ENCODE data around the gene RHPN2.

Gene RHPN2

DNA sequence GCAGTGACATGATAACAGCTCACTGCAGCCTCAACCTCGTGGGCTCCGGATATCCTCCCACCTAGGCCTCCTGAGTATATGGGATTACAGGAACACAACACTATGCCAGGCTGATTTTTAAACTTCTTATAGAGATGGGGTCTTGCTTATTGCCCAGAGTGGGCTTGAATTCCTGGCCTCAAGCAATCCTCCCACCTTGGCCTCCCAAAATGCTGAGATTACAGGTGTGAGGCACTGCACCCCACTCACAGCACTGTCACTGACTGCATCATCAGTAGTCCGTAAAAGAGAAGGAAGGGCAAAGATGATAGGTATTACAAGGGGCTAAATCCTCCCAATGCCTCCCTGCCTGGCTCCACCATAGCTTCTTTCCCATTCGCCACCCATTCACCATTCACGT is 4.1 kb downstream of the RHPN2 start:
- H3K27me3 ChIP-seq (ENCODE audit: insufficient read depth, low read depth) = no peaks in the 10 kb centered on the region
- TF ChIP-seq, protein P1, sequence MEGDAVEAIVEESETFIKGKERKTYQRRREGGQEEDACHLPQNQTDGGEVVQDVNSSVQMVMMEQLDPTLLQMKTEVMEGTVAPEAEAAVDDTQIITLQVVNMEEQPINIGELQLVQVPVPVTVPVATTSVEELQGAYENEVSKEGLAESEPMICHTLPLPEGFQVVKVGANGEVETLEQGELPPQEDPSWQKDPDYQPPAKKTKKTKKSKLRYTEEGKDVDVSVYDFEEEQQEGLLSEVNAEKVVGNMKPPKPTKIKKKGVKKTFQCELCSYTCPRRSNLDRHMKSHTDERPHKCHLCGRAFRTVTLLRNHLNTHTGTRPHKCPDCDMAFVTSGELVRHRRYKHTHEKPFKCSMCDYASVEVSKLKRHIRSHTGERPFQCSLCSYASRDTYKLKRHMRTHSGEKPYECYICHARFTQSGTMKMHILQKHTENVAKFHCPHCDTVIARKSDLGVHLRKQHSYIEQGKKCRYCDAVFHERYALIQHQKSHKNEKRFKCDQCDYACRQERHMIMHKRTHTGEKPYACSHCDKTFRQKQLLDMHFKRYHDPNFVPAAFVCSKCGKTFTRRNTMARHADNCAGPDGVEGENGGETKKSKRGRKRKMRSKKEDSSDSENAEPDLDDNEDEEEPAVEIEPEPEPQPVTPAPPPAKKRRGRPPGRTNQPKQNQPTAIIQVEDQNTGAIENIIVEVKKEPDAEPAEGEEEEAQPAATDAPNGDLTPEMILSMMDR (conservative IDR thresholded peaks at IDR 0.05; ENCODE audit: low read depth, low read length) = no peak
- no peak overlapping the region for H2AFZ ChIP-seq (ENCODE audit: low read depth)
- H3K36me3 ChIP-seq (ENCODE audit: insufficient read depth) = no peaks in the 10 kb centered on the region
- H3K9ac ChIP-seq = no peak overlapping the region
- no peaks in the 10 kb centered on the region for H4K20me1 ChIP-seq (ENCODE audit: insufficient read depth)
- no peak overlapping the region for H3K4me3 ChIP-seq (IDR thresholded peaks at IDR 0.05; ENCODE audit: insufficient read depth, low read depth, low read length)
- no peak overlapping the region for H3K4me2 ChIP-seq
- H3K4me1 ChIP-seq (ENCODE audit: low read depth, poor library complexity, severe bottlenecking) = peaks cover 12% of the 10 kb centered on the region
- H3K79me2 ChIP-seq (ENCODE audit: insufficient read depth, low read depth) = peaks cover 8% of the 10 kb centered on the region; the same call in 1 of the 2 replicates
- H3K27ac ChIP-seq = no peak overlapping the region

DNA sequence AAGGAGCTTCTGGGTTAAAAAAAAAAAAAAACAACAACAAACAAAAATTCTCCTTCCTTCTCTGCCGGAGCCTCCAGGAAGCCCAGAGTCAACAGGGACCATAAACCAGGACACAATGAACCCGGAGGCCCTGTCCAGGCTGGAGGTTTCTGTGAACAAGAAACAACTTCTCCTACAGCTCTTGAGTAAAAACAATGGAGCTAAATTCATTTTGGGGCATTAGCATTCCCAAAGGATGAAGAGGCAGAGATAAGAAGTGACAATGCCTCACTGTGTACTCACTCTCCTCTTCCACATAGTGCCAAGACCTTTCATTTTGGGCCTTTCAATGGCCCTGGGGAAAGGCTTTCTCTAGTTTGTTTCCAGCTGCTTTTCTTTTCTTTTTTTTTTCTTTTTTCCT is 9.0 kb downstream of the RHPN2 start:
- no peaks in the 10 kb centered on the region for H4K20me1 ChIP-seq (ENCODE audit: insufficient read depth)
- H2AFZ ChIP-seq (ENCODE audit: low read depth) = no peak overlapping the region
- no peaks in the 10 kb centered on the region for H3K79me2 ChIP-seq (ENCODE audit: insufficient read depth, low read depth)
- H3K36me3 ChIP-seq (ENCODE audit: insufficient read depth) = no peaks in the 10 kb centered on the region; the same call in 1 of the 2 replicates
- H3K4me3 ChIP-seq (IDR thresholded peaks at IDR 0.05; ENCODE audit: insufficient read depth, low read depth, low read length) = no peak overlapping the region
- TF ChIP-seq, protein P1 (conservative IDR thresholded peaks at IDR 0.05; ENCODE audit: low read depth, low read length) = no peak
- no peak overlapping the region for H3K27ac ChIP-seq
- H3K4me2 ChIP-seq = no peak overlapping the region
- no peaks in the 10 kb centered on the region for H3K4me1 ChIP-seq (ENCODE audit: low read depth, poor library complexity, severe bottlenecking)
- H3K27me3 ChIP-seq (ENCODE audit: insufficient read depth, low read depth) = no peaks in the 10 kb centered on the region
- H3K9ac ChIP-seq = no peak overlapping the region

DNA sequence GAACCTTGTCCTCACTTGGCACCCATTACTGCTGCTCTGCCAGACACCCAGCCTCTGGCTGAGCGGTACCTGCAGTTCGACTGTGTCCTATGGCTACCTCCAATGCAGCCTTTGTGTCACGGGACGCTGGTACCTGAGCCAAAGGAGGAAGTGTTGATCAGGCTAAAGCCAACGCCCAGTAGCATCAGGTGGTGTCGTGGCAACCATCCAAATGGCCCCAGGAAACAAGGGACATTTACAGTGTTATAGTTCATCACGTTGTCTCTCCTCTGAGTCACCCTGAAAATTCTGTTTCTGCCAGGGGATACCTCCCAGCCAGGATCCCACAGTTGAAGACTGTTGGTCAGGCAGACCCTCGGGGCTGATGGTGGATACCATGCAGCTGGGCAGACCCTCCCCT is 10.1 kb downstream of the RHPN2 start:
- no peaks in the 10 kb centered on the region for H3K4me1 ChIP-seq (ENCODE audit: low read depth, poor library complexity, severe bottlenecking)

DNA sequence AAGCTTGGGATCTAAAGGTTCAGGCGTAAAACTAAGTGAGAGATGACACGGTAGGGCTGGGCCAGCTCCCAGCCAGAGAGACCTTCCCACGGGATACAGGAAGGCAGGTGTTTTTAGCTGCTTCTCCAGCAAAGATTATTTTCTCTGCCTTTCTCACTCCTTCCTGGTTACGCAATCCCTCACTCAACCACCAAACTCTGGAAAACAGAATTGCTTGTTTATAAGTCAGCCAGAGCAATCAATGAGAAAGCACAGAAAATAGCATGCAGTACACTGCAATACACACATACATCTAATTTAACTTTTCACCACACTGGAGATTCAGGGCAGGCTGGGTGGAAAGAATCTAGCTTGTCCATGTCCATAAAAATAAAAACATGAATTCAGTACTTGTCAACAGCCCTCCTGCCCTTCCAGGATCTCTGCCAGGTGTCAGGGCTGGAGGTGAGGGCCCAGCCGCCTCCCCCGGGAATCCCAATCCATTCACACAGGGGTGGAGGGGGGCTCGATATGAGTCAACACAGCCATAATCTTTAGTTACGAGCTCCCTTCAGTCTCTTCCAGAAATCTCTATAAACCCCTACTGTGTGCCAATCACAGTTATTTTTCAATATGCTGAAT is 12.2 kb downstream of the RHPN2 start:
- no peak overlapping the region for H3K4me2 ChIP-seq
- H3K9ac ChIP-seq = no peak overlapping the region

More for the DNA sequence above, 10.1 kb downstream of the RHPN2 start:
- no peak overlapping the region for H3K9ac ChIP-seq
- TF ChIP-seq, protein P1 (conservative IDR thresholded peaks at IDR 0.05; ENCODE audit: low read depth, low read length) = no peak
- no peak overlapping the region for H3K4me2 ChIP-seq
- H3K36me3 ChIP-seq (ENCODE audit: insufficient read depth) = no peaks in the 10 kb centered on the region; the same call in 1 of the 2 replicates
- no peaks in the 10 kb centered on the region for H4K20me1 ChIP-seq (ENCODE audit: insufficient read depth)
- no peak overlapping the region for H3K4me3 ChIP-seq (IDR thresholded peaks at IDR 0.05; ENCODE audit: insufficient read depth, low read depth, low read length)
- no peaks in the 10 kb centered on the region for H3K79me2 ChIP-seq (ENCODE audit: insufficient read depth, low read depth)
- no peaks in the 10 kb centered on the region for H3K27me3 ChIP-seq (ENCODE audit: insufficient read depth, low read depth)
- no peak overlapping the region for H3K27ac ChIP-seq
- H2AFZ ChIP-seq (ENCODE audit: low read depth) = no peak overlapping the region

More for the DNA sequence above, 12.2 kb downstream of the RHPN2 start:
- H4K20me1 ChIP-seq (ENCODE audit: insufficient read depth) = no peaks in the 10 kb centered on the region
- H3K4me1 ChIP-seq (ENCODE audit: low read depth, poor library complexity, severe bottlenecking) = no peaks in the 10 kb centered on the region
- TF ChIP-seq, protein P1 (conservative IDR thresholded peaks at IDR 0.05; ENCODE audit: low read depth, low read length) = no peak
- H3K36me3 ChIP-seq (ENCODE audit: insufficient read depth) = no peaks in the 10 kb centered on the region; the same call in 1 of the 2 replicates
- H3K27ac ChIP-seq = no peak overlapping the region
- no peak overlapping the region for H3K4me3 ChIP-seq (IDR thresholded peaks at IDR 0.05; ENCODE audit: insufficient read depth, low read depth, low read length)
- H2AFZ ChIP-seq (ENCODE audit: low read depth) = no peak overlapping the region
- no peaks in the 10 kb centered on the region for H3K79me2 ChIP-seq (ENCODE audit: insufficient read depth, low read depth)
- no peaks in the 10 kb centered on the region for H3K27me3 ChIP-seq (ENCODE audit: insufficient read depth, low read depth)
